ENCODE results near the gene TECPR2.

DNA sequence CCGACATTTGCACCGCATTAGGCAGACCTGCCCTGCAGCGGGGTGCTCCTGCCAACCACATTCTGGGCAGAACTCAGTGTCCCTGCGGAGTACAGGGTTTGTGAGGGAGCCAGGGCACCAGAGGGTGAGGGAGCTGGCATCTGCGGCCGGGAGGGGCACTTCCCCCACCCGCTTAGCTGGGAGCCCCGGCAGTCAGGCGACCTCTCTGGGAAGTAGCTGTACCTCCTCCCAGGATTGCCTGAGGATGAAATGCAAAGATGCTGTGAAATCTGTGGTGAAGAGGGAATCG, 88.3 kb downstream of the TECPR2 start:
- TF ChIP-seq CTCF (optimal IDR thresholded peaks at IDR 0.05 in 1 of 3, IDR thresholded peaks at IDR 0.05 in 1 of 3, conservative IDR thresholded peaks at IDR 0.05 in 1 of 3; ENCODE audit: extremely low read depth in 1 of 3, insufficient read depth in 2 of 3, low read length in 3 of 3), result no peak
- TF ChIP-seq EZH2 (IDR thresholded peaks at IDR 0.05; ENCODE audit: low read length), result no peak
